ELR (cell line): Measurements from ENCODE around the gene DAW1.
"Not testable (repeated sequence)": the region's sequence is repeated elsewhere in the genome, so short reads cannot be mapped to it uniquely, and the experiment has no call there.

Experiments
- DNase-seq: peaks from one replicate; pipeline ENCODE4 v3.0.0-alpha.2; 2015; ENCODE audit warnings: low read depth

DAW1 gene

DNA sequence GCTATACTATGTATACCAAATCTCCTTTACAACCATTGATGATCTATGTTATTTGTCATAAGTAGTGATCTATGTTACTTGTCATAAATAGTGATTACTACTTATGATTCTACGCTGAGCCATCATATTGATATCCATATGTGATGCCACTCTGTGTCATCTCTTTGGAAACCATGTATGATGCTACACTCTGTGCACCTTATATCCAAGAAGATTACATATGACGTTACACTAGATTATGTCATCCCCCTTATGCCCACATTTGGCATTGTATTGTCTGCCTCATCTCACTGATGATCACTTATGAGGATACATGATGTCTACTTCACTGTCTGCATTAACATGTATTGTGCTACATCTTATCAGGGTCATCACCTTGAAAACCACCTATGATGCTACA, 42.9 kb downstream of the DAW1 start:
- DNase-seq: no peak

DNA sequence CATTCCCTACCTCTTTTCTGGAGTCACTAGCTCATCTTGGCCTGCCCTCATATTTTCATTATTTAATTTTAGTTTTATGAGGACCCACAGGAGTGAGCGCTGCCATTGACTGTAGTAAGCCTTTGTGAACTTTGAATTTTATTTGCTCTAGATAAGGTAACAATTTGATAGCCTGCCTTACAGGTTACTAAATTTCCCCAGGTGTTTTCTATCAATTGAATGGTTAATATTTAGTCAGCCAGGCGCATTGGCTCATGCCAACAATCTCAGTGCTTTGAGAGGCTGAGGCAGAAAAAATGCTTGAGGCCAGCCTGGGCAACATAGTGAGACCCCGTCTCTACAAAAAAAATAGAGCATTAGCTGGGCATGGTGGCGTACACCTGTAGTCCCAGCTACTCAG, 50.2 kb downstream of the DAW1 start:
- no peak for DNase-seq

DNA sequence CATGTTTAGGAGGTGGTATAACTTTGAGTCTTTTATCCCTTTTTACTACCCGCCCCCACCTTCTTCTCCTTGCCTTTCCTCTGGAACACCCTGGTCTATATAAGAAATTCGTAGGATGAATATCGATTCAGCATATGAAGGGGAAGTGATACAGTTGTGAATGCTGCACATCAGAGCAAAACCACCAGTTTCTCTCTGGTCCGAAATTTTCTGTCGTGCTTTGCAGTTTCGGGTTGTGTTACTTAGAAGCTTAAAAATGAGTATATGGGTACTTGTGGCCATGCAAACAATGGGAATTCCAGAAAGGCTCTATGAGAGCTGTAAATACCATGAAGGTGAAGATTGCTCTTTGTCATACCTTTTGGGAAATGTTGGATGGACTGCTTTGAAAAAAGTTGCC, 60.6 kb downstream of the DAW1 start:
- no peak for DNase-seq

GRCh38 chr2:227932403-227932802, 61.0 kb downstream of the DAW1 start:
- DNase-seq: no peak

DNA sequence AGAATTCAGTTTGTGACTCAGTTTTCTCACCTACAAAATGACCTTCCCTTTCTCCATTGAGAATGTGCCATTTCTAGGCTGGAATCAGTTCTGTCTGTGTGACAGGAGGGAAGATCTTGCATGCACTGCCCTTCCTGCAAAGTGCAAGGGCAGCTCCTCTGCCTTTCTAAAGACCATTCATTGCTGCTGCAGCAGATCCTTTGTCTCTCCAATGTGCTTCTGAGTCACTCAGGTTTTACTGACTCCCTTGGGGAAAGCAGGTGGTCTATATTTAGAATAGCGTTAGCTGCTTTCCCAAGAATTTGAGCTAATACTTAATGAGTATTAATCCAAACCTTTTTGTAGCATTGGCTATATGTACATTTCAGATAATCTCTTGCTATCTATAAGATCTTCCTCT, 62.5 kb downstream of the DAW1 start:
- DNase-seq: no peak

GRCh38 chr2:227936249-227936648, 64.8 kb downstream of the DAW1 start:
- not testable (repeated sequence) for DNase-seq

DNA sequence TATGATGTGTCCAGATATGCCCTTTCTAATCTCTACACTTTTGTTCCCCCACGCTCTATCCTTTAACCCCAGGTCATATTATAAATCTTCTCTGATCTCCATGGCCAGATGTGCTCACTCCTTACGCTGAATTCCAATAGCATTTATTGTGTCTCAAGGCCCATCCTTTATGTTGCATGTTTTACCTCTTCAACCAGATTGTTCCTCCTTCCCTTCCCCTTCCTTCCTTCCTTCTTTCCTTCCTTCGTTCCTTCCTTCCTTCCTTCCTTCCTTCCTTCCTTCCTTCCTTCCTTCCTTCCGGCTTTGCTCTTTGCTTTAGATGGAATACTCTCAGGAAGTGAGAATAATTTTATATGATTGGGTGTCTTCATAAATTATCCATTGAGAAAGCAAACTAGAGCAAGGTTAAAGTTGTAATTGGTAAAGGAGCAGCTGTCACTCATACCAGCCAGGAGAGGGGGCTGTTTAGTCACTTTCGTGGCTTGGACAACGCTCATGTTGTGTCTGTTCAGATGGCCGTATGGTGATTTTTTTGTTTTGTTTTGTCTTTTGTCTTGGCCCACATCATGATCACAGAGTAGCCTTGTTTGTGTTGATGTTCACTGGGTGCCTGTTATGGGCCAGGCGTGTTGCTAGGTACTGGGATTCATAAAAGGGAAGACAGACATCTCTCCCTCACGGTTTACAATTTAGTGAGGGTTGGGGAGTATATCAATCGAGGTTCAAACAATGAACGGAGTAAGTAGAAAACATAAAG, 68.0 kb downstream of the DAW1 start:
- DNase-seq: peak; percentile 64

DNA sequence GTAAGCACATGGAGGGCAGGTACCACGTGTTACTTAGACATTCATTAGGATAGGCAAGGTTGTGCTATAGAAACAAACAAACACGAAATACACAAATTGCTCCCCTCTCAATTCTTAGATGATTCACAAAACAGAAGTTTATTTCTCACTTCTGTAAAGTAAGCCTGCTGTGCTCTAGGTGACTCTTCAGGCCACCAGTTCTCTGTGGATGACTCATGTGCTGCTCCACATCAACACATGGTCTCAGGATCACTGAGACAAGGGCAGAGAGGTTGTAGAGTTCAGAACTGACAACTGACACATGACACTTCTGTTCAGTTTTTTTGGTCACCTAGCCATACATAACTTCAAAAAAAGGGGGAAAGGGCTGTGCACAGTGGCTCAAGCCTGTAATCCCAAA, 70.6 kb downstream of the DAW1 start:
- DNase-seq: peak; percentile 59

- DNase-seq: peak; percentile 17
These were observed 71.5 kb downstream of the DAW1 start for GRCh38 chr2:227942965-227943364.

DNA sequence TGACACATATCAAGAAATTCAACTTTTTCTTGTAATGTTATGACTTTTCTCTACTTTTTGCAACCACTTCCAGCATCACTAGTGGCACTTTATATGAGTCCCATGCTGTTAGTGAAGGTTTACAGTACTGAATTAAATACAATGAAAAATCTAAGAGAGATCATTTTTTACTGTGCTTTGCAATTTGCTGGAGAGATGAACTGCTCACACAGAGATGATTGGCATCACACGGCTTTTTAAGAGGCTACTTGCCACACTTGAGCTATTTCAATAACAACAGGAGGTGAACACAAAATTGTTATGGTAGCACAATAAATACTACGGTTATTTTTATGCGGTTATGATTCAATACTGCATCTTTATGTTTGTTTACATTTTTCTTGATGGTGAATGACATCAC, 88.9 kb downstream of the DAW1 start:
- DNase-seq: no peak

GRCh38 chr2:227971619-227972230, 100.3 kb downstream of the DAW1 start:
- DNase-seq: no peak

DNA sequence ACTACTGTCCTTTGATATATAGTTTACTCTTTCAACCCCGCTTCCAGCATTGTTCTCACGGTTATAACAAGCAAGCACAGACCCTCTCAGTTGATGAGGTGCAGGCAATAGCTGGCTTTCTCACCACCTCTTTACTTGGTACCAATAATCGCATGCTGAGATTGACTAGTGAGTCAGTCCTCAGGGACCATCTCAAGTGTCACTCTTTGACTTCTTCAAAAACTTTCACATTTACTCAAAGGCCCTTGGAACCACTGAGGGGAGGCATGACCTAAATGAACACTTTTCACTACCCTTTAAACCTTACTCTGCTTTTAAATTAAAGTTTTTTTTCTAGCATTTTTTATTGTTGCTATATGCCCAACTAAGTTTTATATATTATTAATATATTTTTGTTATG, 101.8 kb downstream of the DAW1 start:
- DNase-seq: no peak
